T1000 (cell line): ENCODE results near the gene AMIGO3.

ENCODE experiments used
- DNase-seq: peaks from one replicate; lab custom pipeline; 2025; ENCODE audit warnings: mixed read lengths; lab: John Stamatoyannopoulos, UW

The AMIGO3 gene

GRCh38 chr3:49667701-49668413 is 51.6 kb downstream of the AMIGO3 start:
- DNase-seq = no peak
